GM18870 (cell line): Measurements from ENCODE around the gene CLCN7.

Experiments
- ATAC-seq: cut with Tn5 transposase; IDR thresholded peaks from one replicate; pipeline ENCODE4 v1.9.1; 2021; ENCODE audit warnings: moderate library complexity; ENCODE audit not compliant: unreplicated experiment

The CLCN7 gene

DNA sequence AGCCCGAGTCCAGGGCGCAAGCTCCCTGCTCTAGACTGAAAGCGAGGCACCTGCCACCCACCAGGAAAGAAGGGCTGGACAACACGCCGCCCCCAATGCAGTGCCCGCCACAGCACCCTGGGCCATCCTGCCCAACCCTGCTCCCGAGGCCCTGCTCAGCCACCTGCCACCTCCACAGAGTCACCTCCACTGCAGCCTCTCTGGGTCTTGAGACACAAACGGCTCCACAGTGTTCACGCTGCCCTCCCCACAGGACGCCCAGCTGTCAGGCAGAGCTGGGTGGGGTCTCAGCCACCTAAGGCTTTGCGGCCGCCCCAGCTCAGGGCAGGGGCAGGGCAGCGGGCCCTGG is 9.3 kb downstream of the CLCN7 start:
- no peak for ATAC-seq

DNA sequence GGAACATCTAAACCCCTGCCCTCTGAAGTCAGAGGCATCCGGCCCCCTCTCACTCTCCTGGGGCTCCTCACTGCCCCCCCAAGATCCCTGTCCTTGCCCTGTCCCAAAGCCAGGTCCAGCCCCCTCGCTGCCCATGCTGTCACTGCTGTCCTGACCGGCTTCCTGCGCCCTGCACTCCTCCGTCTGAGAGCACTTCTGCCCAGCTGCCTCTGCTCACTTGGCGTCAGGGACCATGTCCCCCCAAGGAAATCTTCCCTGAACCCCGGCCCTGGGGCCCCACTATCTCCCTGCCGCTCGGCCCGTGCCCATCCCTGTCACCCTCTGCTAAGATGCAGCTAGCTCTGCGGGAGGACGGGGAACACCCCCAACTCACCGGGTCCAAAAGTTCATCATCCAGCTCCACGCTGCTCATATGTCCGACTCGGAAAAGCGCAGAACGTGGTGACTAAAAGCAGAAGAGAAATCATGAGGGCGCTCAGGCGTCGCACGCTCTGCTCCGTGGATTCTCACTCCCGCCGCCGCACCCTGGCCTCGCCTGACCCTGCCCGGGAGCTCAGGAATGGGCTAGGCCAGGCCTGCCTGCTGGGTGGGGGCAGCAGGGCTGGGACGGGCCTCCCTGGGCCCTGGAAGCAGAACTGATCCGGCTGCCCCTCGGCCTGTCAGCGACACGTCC is 9.8 kb downstream of the CLCN7 start:
- ATAC-seq: no peak

DNA sequence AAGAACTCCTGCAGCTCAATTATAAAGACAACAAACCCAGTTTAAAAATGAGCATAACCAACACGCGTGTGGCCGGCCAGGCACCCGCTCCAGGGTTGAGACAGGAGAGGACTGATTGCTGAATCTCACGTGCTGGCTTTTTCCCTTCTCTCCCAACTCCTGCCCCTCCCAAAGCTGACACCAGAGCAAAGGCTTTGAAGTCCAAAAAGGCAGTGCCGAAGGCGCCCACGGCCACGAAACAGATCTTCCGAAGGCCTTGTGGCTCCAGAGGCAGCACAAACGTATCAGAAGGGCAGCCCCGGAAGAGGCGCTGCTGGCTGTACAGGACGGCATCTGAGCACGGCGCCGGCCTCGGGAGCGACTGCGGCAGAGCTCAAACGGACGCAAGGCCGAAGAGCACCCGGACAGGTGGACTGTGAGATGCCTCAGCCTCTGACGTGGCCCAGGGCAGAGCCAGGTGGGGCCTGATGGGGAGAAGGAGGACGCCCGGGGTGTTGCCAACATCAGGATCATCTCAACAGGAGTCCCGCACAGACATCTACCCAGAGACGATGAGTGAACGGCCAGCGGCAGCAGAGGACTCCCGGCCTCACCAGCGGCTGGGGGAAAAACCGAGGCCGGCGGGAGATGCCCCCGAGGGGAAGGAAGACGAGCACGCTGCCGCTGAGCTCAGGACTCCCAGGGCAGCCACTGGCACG is 10.5 kb downstream of the CLCN7 start:
- ATAC-seq: no peak

DNA sequence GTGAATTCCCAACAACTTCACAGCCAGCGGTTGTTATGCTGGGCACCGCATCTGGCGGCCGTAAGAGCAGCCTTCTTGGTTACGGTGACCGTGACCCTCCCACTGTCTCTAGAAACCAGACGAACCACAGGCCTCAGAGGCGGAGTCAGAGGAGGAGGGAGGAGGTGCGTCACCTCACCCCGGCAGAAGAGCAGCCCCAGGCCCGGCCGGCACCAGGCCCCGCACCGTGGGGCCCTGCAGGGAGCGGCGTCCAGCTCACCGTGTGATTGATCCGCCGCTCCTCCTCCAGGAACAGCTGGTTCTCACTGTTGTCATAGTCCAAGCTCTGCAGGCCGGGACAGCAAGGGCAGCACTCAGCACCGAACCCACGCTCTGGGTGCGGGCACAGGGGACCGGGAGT is 13.7 kb downstream of the CLCN7 start:
- ATAC-seq: no peak

DNA sequence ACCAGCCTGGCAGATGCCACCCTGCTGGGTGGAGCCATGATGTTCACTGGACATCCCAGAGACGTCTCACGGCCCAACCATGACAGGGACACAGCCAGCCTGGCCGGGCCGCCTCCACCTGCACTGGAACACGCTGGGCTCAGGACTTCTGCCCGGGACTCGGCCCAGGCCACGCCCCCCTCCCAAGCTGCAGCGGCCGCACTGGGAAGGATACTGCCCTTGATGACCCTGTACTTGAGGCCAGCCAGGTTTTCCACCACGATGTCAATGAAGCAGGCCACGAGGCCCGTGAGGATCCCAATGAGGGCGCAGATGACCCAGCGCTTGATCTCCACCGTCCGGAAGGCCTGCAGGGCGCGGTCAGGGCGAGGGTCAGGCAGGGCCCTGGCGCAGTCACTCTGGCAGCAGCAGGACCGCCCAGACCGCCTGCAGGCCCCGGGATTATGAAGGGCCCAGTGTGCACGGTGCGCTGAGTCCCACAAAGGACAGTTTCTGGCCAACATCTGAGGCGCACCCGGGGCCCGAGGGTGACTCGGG is 14.2 kb downstream of the CLCN7 start:
- no peak for ATAC-seq

DNA sequence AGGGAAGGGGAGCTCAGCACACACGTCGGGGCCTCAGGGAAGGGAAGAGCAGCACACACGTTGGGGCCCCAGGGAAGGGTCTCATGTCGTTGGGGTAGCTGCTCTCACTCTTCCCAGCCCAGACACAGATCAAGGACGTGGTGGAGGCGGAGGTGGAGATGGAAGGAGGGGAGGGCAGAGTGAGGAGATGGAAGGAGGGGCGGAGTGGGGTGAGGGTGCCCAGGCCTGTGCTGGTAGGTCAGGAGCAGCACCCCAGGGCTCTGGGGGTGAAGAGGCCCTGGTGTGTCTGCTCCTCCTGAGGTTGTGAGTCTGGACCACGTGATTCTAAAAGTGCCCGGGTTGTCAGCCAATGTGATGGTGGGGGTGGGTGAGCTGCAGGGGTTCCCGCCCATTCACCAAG is 14.9 kb downstream of the CLCN7 start:
- no peak for ATAC-seq

DNA sequence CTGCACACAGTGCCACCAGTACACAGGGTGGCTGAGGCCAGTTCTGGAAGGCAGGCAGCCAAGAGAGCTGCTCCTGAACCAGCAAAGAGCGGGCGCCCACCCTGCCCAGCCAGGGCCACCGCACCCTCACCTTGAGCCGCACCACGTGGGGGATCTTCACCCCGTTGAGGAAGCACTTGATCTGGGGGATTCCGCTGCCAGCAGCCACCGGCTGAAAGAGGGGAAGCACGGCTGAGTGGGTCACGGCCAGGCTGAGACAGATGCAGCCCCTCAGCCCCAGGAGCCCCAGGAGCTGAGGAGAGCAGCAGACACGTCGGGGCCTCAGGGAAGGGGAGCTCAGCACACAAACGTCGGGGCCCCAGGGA is 15.9 kb downstream of the CLCN7 start:
- ATAC-seq: no peak

DNA sequence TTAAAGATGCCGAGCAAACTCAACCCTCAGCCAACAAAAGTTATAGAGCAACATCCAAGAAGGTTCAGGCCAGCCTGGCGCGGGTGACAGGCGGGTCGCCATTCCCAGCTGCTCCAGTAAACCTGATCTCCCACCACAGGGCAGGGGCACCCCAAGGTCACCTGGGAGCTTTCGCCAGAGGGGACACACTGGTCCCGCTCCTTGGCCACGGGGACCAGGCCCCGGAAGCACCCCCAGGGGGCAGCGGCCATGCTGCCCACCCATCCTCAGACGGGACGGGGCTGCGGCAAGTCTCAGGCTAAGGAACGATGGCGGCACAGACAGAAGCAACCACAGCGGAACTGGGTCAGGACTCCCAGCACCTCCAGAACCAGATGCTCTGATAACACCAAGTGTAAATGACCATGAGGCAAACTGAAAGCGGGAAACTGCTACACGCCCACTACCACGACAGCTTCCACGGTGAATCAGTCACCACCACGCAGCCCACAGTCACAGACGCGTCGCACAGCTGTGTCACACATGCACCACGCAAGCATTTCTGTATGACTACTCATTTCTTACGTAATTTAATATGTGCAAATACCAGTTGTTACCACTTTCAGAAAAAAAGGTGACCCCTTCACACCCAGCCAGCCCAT is 16.4 kb downstream of the CLCN7 start:
- no peak for ATAC-seq

DNA sequence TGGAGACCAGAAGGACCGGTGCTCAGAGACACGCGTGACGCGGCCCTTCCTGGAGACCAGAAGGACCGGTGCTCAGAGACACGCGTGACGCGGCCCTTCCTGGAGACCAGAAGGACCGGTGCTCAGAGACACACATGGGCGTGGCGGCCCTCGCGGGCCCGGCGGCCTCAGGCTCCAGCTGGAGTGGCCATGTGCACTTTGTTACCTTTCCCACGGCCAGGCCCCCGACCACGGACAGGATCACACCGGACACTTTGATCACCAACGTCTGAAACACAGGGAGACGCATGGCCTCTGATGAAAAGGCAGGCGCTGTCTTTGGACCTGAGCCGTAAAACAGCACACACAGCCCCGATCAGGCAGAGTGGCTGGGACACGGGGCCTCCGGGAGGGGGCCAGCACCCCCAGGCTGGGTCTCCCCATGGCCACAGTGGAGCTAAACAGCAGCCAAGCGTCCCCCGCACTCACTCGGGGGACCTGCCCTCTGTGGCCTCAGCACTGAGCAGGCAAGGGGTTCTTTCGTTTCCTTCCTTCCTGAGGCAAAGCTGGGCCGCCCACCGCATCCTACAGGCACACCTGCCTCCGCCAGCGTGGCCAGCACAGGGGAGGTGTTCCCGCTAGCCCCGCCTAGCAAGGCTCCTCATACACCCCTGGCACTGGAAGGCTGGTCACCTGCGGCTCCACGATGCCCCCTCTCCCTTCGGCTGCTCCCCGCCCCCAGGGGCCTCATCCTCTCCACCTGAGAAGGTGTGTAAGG is 17.2 kb downstream of the CLCN7 start:
- ATAC-seq: no peak

DNA sequence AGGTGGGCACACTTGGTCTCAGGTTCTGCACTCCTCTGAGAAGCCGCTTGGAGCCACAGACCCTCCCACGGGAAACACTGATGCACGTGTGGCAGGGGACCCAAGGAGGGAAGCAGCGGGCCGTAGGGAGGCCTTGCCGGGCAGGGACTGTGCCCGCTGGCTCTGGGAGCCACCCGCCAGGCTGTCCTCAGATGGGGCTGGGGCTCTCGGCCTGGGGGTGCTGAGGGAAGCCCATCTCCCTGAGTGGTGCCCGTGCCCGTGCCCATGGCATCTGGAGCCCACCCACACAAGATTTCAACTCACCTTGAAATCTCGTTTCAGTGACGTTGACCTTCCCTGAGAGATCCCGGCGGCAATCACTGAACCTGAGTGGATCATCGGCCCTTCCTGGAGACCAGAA is 17.9 kb downstream of the CLCN7 start:
- ATAC-seq: no peak

DNA sequence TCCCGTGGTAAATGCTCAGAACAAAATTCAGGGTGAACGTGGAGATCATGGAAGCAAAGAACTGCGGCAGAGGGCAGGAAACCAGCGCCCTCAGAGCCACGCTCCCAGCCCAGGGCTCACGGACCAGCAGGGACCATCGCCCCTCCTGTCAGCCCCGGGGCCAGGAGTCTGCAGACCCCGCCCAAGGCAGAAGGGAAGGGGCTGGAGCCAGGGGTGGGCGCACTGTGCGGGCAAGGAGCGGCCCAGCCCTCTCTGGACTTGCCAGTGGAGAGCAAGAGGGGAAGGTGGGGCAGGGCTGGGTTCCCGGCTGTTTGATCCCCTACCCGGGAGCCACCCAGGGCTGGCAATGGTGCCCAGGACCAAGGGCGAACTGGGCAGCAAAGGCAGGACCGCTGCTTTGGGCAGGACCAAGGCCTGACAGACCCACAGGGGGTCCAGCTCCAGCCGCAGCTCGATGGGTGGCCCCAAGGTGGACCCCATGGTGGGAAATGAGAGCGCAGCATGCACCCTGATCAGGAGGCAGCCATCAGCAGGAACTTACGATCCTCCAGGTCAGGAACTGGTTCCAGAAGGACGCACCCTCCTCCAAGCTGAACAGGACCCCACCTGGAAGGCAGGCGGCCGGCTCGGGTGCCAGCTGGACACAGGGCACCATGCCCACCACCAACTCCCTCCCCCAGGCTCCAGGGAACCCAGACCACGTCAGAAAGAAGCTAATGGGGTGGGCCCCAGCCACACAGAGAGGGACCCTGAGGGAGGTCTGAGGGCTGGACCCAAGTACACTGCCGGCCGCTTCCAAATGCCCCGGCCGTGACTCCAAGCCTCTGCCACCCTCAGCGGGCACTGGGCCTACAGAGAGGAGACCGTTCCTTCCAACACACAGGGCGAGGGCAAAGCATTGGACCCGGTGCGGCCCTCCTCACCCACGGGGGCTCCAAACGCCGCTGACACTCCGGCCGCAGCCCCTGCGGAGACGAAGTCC is 19.3 kb downstream of the CLCN7 start:
- no peak for ATAC-seq

DNA sequence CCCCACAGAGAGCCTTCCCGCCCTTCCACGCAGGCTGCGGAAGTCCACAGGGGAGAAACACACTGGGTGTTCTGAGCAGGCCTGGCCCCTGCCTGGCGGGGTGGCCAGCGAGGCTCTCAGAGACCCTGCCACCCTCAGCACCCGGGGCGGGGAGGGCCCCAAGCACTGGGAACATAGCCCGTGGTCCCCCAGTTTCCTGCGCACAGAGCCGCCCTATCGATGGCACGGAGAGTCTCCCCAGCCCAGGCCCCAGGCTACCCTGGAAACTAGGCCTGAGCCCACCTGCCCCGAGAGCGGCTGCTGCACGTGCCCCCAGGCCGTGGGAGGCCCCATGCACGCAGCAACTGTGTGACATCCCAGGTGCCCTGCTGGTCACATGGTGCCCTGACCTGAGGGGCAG is 20.3 kb downstream of the CLCN7 start:
- ATAC-seq: no peak

DNA sequence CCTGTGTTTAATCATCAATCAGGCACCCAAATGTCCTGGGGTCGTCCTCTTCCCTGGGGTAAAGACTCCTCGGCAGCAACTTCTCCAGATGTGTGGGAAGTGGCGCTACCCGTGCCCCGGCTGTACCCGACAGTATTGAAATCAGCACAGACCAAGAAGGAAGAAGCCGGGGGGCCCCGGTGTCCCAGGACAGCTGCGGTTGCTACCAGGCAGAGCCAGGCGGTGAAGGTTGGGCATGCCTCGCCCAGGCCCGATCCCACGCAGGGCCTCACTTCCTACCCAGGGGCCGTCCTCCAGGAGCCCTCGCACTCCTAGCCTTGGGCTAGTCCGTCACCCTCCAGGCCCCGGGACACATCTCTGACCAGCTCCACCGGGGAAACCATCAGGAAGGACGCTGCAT is 21.5 kb downstream of the CLCN7 start:
- ATAC-seq: no peak

DNA sequence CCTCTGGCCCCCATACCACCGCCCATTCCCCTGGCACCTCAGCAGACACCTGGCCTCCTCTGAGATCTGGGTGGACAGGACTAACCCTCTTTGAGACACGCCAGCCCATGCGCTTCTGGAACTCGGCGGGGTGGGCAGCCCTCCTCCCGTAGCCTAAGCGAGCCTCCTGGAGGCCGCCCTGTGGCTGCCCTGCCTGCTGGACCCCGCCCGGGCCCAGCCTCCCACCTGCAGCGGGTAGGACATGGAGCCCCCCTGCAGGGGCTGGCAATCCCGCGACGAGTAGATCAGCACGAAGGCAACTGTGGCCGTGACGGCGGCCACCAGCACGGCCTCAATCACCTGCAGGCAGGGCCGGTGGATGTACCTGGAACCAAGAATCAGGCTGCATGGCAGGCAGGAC is 22.3 kb downstream of the CLCN7 start:
- ATAC-seq: no peak

DNA sequence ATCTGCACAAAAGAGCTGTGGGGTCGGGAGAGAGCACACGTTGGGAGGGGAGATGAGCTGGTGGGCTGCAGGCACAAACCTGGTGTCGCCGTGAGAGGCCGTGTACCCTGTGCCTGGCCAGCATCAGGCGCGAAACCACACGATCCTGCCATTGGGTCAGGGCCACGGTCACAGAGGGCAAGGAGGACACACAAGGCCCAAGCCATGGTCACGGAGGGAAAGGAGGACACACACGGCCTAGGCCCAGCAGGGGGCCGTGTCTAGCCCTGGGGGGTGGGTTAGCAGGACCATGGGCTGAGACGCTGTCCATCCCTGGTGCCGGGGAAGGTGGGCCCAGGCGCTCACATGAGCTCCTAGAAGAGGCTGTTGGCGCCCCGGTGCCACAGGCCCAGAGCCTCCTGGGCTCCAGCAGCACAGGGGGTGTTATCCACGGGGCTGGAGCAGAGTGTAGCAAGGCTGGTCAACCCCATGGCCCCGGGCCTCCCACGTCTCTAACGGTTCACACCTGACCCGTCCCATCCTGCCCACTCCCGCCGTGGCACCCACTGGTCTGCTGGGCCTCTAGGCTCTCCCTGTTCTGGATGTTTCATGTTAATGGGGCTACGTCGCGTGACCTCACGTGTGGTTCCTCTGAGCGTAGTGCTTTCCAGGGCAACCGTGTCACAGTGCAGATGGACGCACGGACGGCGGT is 23.0 kb downstream of the CLCN7 start:
- ATAC-seq: no peak

DNA sequence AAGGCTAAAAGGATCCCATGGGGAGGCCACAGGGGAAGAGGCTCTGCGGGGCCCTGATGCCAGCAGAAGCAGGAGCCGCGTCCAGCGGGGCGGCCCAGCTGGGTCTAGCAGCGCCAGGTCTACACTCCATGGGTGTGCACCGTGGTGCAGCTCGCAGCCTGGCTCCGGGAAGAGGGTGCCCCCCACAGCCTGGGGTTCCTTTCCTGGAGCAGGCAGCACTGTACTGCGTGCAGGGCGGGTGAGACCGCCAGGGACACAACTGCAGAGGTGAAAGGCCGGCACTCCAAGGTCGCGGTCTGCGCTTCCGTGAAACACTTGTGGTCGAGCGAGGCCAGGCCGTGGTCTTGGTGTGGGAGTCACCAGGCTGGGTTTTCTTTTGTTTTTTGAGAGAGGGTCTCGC is 24.0 kb downstream of the CLCN7 start:
- ATAC-seq: no peak

DNA sequence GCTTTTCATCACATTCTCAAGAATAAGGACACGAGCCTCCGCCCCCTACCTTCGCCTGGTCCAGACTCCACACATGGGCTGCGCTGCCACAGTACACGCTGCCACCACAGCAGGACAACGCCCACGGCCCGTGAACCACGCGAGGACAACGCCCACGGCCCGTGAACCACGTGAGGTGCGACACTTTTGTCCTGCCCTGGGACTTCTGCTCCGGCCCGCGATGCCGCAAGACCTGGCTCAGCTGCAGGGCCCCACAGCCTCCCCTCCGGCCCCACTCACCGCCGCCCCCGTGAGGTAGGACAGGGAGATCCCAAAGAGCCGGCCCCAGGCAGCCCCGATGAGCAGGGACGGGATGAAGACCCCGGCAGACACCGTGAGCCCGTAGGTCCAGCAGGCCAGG is 24.6 kb downstream of the CLCN7 start:
- ATAC-seq: no peak

DNA sequence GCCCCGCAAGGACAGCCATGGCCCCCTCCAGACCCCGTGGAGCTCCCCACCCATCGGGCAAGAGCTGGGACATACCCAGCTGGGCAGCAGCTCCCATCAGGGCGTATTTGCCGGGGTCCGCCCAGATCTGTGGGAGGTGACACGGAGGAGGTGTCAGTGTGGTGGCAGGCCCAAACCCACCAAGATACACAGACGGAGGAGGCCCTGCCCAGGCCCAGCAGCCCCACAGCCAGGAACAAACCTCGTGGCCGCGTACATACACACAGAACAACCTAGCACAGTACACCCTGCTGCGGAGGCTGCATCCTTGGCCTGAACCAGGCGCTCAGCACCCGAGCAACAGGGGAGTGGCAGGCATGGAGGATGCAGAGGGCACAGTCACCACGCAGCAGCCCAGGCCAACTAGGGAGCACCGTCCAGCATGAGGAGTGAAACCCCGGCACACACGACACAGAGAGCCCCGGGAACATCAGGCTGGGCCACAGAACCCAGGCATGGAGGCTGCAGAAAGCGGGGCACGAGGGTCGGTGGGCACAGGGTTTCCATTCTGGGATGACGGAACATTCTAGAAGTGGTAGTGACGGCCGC is 25.5 kb downstream of the CLCN7 start:
- no peak for ATAC-seq

DNA sequence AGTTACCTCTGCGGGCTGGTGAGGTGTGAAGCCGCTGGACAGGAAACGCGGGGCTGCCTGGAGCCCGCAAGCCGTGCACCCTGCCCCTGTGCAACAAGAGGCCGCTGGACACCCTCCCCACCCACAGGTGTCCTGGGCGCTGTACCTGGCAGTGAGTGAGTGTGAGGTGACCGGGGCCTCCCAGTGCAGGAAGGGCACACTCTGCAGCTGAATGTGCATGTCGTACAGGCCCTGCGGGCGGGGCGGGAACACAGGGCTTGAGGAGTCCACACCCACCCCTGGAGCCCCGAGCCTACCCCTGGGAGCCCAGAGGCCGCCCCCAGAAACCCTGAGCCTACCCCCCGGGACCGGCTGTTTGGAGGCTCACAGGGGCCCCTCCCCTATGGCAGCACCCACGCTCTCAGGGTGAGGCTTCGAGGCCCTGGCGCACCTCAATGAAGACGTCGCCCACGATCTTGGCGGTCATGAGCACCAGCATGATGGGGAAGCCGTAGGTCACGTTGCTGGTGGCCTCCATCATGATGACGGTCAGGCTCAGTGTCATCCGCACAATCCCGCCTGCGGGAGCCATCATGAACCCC is 26.2 kb downstream of the CLCN7 start:
- no peak for ATAC-seq
